ENCODE measurements around the gene ECM1.
A peak's percentile ranks its signal among the peaks of the same experiment; 100 is the strongest.

Gene ECM1

GRCh38 chr1:150558761-150559655 is 51.1 kb downstream of the ECM1 start:
- peak; percentile 67 for DNase-seq (ENCODE audit: low spot score)

DNA sequence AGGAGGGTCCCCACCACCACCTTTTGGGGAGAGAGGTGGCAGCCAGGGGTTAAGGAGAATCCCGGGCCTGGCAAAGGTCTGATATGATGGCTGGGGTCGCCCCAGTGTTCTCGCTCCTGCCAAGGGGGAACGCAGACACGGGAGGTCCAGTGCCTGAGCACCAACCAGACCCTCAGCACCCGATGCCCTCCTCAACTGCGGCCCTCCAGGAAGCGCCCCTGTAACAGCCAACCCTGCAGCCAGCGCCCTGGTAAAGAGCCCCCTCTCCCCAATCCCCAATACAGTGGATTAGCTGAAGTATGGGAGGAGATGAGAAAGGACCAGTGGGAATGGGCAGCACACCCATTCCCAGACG is 51.7 kb downstream of the ECM1 start:
- no peak for DNase-seq (ENCODE audit: low spot score)

DNA sequence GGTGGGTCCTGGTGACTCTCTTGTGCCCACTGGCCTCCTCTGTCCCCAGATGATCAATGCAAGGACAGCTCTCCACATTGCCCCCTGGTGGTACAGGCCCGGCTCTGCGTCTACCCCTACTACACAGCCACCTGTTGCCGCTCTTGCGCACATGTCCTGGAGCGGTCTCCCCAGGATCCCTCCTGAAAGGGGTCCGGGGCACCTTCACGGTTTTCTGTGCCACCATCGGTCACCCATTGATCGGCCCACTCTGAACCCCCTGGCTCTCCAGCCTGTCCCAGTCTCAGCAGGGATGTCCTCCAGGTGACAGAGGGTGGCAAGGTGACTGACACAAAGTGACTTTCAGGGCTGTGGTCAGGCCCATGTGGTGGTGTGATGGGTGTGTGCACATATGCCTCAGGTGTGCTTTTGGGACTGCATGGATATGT is 52.1 kb downstream of the ECM1 start:
- DNase-seq (ENCODE audit: low spot score) = peak; percentile 78

DNA sequence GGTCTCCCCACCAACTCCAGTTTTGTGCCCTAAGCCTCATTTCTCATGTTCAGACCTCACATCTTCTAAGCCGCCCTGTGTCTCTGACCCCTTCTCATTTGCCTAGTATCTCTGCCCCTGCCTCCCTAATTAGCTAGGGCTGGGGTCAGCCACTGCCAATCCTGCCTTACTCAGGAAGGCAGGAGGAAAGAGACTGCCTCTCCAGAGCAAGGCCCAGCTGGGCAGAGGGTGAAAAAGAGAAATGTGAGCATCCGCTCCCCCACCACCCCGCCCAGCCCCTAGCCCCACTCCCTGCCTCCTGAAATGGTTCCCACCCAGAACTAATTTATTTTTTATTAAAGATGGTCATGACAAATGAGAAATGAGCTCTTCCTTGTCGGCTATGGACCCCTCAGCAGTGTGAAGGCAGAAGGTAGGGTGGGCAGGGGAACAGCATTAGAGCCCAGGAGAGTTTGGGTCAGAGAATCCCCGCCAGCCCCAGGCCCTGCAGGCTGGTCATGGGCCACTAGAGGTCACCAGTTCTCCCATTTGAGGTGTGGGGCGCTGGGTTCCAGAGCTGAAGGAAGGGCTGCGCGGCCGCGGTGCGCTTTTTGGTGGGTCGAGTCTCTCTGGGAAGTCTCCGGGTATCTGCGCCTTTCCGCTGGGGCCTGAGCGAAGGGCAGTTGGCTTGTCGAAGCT is 52.8 kb downstream of the ECM1 start:
- peak; percentile 84 for DNase-seq (ENCODE audit: low spot score)

GRCh38 chr1:150561254-150561973 is 53.5 kb downstream of the ECM1 start:
- DNase-seq (ENCODE audit: low spot score) = peak; percentile 92

DNA sequence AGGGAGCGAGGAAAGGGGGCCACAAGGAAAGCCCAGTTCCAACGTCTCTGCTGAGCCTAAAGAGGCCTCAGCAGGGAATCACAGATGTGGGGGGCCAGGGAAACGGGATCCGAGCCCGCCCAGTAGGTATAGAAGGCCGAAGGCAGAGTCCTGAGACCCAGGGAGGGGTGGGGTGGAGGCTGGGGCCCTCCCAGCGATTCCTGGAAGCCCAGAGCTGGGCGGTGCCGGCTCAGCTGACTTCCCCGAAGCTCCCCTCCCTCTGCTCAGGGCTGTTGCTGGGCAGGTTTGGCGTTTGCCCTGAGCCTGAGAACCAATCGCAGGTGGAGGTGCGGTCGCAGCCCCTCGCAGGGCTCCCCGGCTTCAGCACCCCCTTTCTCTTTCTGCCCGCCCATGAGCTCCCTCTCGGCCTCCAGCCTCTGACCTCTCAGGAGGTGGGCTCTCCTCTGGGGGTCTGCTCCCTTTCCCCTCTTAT is 54.1 kb downstream of the ECM1 start:
- DNase-seq (ENCODE audit: low spot score) = peak; percentile 80

DNA sequence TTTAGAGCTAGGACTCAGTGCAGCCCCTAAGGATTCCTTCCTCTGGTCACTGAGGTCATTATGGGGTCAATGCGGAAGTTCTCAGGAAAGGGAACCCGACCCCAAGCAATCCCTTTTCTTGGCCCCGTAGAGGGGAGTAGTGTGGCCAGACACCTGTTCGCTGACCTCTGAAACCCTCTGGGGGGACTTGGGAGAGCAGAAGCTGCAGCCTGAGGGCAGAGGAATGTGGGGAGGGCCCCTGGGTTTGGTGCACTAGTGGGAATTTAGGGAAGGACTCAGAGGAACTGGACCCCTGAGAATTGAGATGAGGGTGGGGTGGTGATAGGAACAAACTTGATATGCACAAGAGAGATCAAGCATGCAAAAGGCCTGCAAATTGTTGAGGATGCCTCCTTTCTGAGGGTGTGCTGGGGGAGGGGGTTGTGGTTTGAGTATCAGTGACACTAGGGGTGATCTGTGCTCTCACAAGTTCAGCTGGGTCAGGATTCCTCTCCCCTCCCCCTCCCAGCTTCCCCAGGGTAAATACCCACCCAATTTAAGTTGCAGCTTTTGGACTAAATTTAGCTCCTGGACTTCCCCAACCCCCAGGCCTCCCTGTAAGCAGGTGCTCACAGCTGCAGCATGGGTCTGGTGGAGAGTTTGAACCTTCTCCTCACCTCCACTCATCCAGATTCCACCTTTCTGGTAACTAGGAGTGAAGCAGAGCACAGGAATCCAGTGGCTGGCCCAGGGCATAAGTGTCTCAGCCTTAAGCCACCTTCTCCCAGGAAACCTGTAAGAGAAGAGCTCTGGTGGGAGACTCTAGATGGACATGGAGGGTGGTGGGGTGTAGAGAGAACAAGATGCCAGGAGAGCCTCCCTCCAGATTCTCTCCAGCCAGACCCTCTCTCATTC is 54.8 kb downstream of the ECM1 start:
- DNase-seq (ENCODE audit: low spot score) = no peak
